ENCODE measurements around the gene MRM3.

GRCh38 chr17:742147-742793 lies 39.9 kb upstream of the MRM3 start:
- TF ChIP-seq, protein P1, sequence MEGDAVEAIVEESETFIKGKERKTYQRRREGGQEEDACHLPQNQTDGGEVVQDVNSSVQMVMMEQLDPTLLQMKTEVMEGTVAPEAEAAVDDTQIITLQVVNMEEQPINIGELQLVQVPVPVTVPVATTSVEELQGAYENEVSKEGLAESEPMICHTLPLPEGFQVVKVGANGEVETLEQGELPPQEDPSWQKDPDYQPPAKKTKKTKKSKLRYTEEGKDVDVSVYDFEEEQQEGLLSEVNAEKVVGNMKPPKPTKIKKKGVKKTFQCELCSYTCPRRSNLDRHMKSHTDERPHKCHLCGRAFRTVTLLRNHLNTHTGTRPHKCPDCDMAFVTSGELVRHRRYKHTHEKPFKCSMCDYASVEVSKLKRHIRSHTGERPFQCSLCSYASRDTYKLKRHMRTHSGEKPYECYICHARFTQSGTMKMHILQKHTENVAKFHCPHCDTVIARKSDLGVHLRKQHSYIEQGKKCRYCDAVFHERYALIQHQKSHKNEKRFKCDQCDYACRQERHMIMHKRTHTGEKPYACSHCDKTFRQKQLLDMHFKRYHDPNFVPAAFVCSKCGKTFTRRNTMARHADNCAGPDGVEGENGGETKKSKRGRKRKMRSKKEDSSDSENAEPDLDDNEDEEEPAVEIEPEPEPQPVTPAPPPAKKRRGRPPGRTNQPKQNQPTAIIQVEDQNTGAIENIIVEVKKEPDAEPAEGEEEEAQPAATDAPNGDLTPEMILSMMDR (IDR thresholded peaks at IDR 0.05; ENCODE audit: poor library complexity, severe bottlenecking), result no peak
- TF ChIP-seq POLR2AphosphoS5 (IDR thresholded peaks at IDR 0.05) (no peak), TAF1 (IDR thresholded peaks at IDR 0.05; ENCODE audit: low read depth) (no peak), SMC3 (conservative IDR thresholded peaks at IDR 0.05; ENCODE audit: poor library complexity) (no peak), EP300 (conservative IDR thresholded peaks at IDR 0.05; ENCODE audit: poor library complexity, severe bottlenecking) (no peak), REST (IDR thresholded peaks at IDR 0.05; ENCODE audit: borderline replicate concordance) (no peak)
